Epithelial cell of esophagus (primary cell): Measurements from ENCODE around the gene MFAP5.

Experiments
- DNase-seq: peaks from one replicate; pipeline ENCODE4 v3.0.0; 2010; ENCODE audit warnings: low read depth
- H3K4me3 ChIP-seq: 2 replicates; pipeline ENCODE4 v1.5.1; 2011; ENCODE audit warnings: mild to moderate bottlenecking, low read length, control low read depth
- CTCF ChIP-seq: IDR thresholded peaks from 2 replicates; pipeline ENCODE4 v1.5.1; 2011; ENCODE audit warnings: low read depth, mild to moderate bottlenecking, low read length, control low read depth, inconsistent platforms; ENCODE audit not compliant: insufficient read depth; ENCODE audit errors: missing control alignments

Gene MFAP5

DNA sequence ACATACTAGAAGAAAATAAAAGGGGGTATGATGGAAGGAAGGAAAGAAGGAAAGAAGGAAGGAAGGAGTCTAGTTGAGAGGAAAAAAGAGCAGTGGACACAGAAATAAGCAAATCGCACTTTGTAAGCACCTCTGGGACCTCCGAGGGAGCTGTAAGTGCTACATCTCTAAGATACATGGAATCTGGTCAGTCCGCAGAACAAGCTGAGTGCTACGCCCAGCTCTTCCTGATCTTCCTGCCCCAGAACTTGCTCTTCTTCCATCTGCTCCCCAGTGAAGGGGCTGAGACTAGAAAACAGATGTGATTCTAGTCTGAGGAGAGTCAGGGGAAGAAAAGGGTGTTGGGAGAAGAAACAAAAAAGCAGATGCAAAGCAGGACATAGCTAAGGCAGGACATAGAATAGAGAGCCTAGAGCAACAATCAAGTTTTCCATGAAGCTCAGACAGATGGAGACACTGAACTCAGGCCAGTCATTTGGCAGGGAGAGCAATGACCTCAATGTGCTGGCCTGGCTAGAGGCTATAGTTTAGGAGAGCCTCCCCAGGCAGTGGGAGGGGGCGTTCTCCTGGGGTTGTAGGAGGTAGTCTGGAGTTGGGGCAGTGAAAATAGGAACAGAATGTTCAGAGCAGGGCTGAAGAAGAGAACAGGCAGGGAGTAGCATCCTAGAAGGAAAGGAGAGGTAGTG lies 1.7 kb upstream of the MFAP5 start:
- TF ChIP-seq CTCF: no peak
- no peak for DNase-seq
- H3K4me3 ChIP-seq: no peak overlapping the region

- H3K4me3 ChIP-seq: no peak overlapping the region
- no peak for TF ChIP-seq CTCF
- no peak for DNase-seq
These were observed 875 bp downstream of the MFAP5 start for GRCh38 chr12:8661751-8662150.

DNA sequence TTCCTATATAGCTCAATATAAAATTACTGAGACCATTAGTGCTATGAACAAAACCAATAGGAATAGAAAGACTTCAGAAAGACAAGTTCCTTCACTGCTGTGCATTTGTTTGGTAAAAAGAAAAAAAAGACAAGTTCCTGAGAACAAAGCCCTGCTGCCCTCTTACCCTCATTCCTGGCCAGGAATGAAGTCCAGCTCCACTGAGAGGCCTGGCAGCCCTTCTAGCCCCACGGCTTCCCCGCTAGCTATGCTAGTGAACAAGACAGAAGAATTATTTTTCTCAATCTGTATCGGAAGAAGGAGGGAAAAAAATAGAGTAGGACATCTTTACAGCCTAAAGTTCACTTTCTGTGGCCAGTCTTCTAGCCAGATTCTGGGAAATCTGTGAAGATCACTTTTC lies 1.6 kb downstream of the MFAP5 start:
- H3K4me3 ChIP-seq: no peak overlapping the region
- no peak for DNase-seq
- TF ChIP-seq CTCF: no peak

DNA sequence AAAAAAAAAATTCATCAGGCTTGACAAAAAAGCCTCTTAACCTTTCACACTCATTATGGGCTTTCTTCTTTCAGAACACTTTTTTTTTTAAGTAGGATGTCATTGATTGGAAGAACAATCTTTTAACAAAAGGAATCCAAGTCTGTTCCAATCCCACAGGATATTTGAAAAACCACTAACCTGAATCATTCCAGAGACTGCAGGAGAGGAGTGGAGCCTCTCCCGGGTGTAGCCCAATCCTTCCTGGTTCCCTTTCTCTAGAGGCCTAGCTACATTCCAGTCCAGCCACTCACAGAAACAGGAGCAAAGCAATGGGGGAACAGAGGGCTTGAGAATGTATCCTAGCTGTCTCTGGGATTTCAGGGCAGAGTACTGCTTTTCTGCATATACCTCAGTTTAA lies 4.3 kb downstream of the MFAP5 start:
- DNase-seq: peak; percentile 88
- no peak overlapping the region for H3K4me3 ChIP-seq
- TF ChIP-seq CTCF: no peak

- no peak overlapping the region for H3K4me3 ChIP-seq
- TF ChIP-seq CTCF: no peak
- no peak for DNase-seq
These were observed 7.2 kb downstream of the MFAP5 start for GRCh38 chr12:8655421-8655820.

GRCh38 chr12:8648576-8649205 lies 13.9 kb downstream of the MFAP5 start:
- TF ChIP-seq CTCF: no peak
- DNase-seq: no peak
- H3K4me3 ChIP-seq: no peak overlapping the region

GRCh38 chr12:8647968-8648367 lies 14.7 kb downstream of the MFAP5 start:
- DNase-seq: no peak
- no peak overlapping the region for H3K4me3 ChIP-seq
- no peak for TF ChIP-seq CTCF
